Measurements from ENCODE around the gene PEX14. TPM values are rescaled to one million over a fixed set of nuclear protein-coding genes. Genes with fewer than 3 reads are reported as not detected.

The PEX14 gene
- total RNA-seq, 1 donor from 2014 or later = 31.4 TPM

- no peak for DNase-seq (ENCODE audit: low spot score in 2 of 2, unreplicated experiment in 2 of 2)
- Mint-ChIP-seq H3K4me1 (peaks cover 2% of the 10 kb centered on the region), H3K27me3 (ENCODE audit: low read depth) (no peaks in the 10 kb centered on the region), H3K36me3 (peaks cover 9% of the 10 kb centered on the region), H3K27ac (no peak overlapping the region), H3K4me3 (no peak overlapping the region), H3K9me3 (no peaks in the 10 kb centered on the region)
- TF ChIP-seq CTCF (IDR thresholded peaks at IDR 0.05; ENCODE audit: unreplicated experiment) = no peak
Measured at GRCh38 chr1:10620776-10621175, 146.0 kb downstream of the PEX14 start.

DNA sequence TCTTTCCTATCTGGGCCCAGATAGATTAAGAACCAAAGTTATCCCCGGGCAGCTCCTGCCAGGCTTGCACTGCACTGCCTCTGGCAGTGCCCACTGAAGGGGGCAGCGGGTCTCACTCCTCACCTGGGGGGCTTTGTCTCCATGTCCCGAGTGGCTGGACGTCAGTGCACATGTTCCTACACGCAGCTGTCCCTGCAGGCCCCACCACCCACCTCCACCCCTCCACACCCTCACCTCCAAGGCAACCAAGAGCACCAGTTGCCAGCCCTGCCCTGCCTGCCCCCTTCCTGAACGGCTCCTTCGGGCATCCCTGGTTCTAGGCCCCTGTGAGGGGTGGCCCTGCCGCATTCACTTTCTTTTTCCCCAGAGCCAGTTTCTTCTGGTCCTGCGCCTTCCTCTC, 147.2 kb downstream of the PEX14 start:
- no peak for TF ChIP-seq CTCF (IDR thresholded peaks at IDR 0.05; ENCODE audit: unreplicated experiment)
- Mint-ChIP-seq H3K36me3 (peaks cover 9% of the 10 kb centered on the region), H3K27ac (no peak overlapping the region), H3K4me3 (no peak overlapping the region), H3K9me3 (no peaks in the 10 kb centered on the region), H3K4me1 (peaks cover 2% of the 10 kb centered on the region), H3K27me3 (ENCODE audit: low read depth) (no peaks in the 10 kb centered on the region)
- DNase-seq (ENCODE audit: low spot score in 2 of 2, unreplicated experiment in 2 of 2) = no peak

DNA sequence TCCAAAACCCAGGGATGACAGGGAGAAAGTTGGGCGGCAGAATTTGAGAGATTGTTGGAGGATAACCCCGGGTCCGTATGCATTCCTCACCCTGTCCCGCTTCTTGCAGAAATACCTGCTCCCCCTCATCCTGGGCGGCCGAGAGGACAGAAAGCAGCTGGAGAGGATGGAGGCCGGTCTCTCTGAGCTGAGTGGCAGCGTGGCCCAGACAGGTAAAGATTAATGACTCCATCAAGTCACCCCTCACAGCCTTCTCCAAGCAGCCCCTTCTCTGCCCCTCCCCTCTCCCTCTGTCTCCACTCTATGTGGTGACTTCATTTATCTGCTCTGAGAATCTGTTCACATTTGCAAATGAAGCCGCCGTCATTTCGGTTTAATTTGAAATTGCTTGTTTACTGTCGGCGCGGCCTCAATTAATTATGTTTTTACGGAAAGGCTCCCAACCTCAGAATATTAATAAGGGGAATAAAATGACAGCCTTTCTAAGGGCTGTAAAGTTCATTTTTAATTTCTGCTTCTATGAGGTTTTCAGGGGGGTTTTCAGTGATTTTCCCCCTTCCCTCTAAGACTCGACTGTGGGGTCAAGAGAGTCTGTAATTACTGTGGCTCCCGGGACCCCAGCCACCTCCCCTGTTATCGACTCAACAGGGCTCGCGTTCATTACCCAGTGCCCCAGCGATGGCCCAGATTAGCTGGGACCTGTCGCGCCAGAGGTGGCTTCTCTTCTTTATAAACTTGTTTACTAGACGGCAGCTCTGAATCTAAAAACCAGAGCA, 148.3 kb downstream of the PEX14 start:
- Mint-ChIP-seq H3K9me3 (no peaks in the 10 kb centered on the region), H3K27me3 (ENCODE audit: low read depth) (no peaks in the 10 kb centered on the region), H3K36me3 (peaks cover 8% of the 10 kb centered on the region), H3K4me1 (peaks cover 2% of the 10 kb centered on the region), H3K27ac (no peak overlapping the region), H3K4me3 (no peak overlapping the region)
- DNase-seq (ENCODE audit: low spot score in 2 of 2, unreplicated experiment in 2 of 2) = no peak
- TF ChIP-seq CTCF (IDR thresholded peaks at IDR 0.05; ENCODE audit: unreplicated experiment) = no peak

DNA sequence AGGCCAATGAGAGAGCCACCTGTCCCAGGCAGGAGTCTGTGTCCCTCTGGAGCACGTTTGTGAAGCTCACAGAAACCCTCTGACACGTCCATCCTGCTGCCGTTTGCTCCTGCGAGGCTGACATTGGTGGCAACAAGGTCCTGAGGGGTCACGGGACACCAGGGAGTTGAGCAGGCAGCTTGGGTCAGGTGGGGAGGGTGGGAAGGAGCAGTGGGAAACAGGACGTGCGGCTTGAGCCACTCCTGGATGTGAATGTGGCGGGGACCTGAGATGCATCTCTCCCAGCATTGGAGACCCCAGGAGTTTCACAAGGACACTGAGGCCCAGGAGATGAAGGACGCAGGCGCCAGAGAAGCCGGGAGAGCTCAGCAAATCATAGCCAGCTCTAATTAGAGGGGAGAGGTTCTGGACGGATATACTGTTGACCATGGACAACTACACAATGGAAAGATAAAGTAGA, 149.0 kb downstream of the PEX14 start:
- Mint-ChIP-seq H3K36me3 (peaks cover 12% of the 10 kb centered on the region), H3K4me3 (no peak overlapping the region), H3K27ac (no peak overlapping the region), H3K9me3 (no peaks in the 10 kb centered on the region), H3K27me3 (ENCODE audit: low read depth) (no peaks in the 10 kb centered on the region), H3K4me1 (peaks cover 2% of the 10 kb centered on the region)
- no peak for DNase-seq (ENCODE audit: low spot score in 2 of 2, unreplicated experiment in 2 of 2)
- no peak for TF ChIP-seq CTCF (IDR thresholded peaks at IDR 0.05; ENCODE audit: unreplicated experiment)

- TF ChIP-seq CTCF (IDR thresholded peaks at IDR 0.05; ENCODE audit: unreplicated experiment) = no peak
Measured at GRCh38 chr1:10624256-10625050, 149.7 kb downstream of the PEX14 start.

More at GRCh38 chr1:10624256-10625050, 149.7 kb downstream of the PEX14 start:
- Mint-ChIP-seq H3K27ac (no peak overlapping the region), H3K36me3 (peaks cover 13% of the 10 kb centered on the region), H3K4me3 (no peak overlapping the region), H3K4me1 (peaks cover 2% of the 10 kb centered on the region), H3K9me3 (no peaks in the 10 kb centered on the region), H3K27me3 (ENCODE audit: low read depth) (no peaks in the 10 kb centered on the region)
- no peak for DNase-seq (ENCODE audit: low spot score in 2 of 2, unreplicated experiment in 2 of 2)

Measured in mesothelial cell of epicardium (in vitro differentiated cells).